ENCODE measurements around the gene MBD4. TPM values are rescaled to one million over a fixed set of nuclear protein-coding genes. Genes with fewer than 3 reads are reported as not detected.

The MBD4 gene
- total and polyA plus RNA-seq, 7 experiments from 2014 or later = 37.9 to 56.6 (median 46.9) TPM

- no peaks in the 10 kb centered on the region for H3K27me3 Mint-ChIP-seq
- ATAC-seq = no peak
- Histone ChIP-seq H3K36me3 (ENCODE audit: control insufficient read depth in 2 of 3, insufficient read depth in 3 of 3, low read length in 3 of 3) (peaks cover 0 to 9% (median 7%) of the 10 kb centered on the region in 3 experiments), H3K27ac (ENCODE audit: low read depth, low read length) (no peak overlapping the region), H3K4me3 (ENCODE audit: low read length) (no peak overlapping the region), H3K27me3 (ENCODE audit: control insufficient read depth in 2 of 2, insufficient read depth in 2 of 2, low read length in 2 of 2) (no peaks in the 10 kb centered on the region), H3K4me1 (ENCODE audit: control insufficient read depth in 2 of 2, insufficient read depth in 2 of 2, low read length in 2 of 2) (peaks cover 0 to under 1% of the 10 kb centered on the region in 2 donors), H3K9me3 (ENCODE audit: control insufficient read depth in 2 of 3, low read length in 3 of 3) (no peaks in the 10 kb centered on the region)
- H3K36me3 Mint-ChIP-seq = peaks cover 0 to 32% (median 16%) of the 10 kb centered on the region in 5 donors
- DNase-seq = no peak
- peaks cover 1 to 12% (median 2%) of the 10 kb centered on the region in 7 donors for H3K4me1 Mint-ChIP-seq
- no peak overlapping the region for H3K4me3 Mint-ChIP-seq
- ChIA-PET CTCF (no interaction called here), POLR2A (no interaction called here)
- H3K9me3 Mint-ChIP-seq = no peaks in the 10 kb centered on the region
- no peak overlapping the region for H3K27ac Mint-ChIP-seq
- intact Hi-C loops (cut with micrococcal nuclease) = no loop called here
These were observed 36.8 kb upstream of the MBD4 start for GRCh38 chr3:129476586-129476985.

GRCh38 chr3:129475863-129476262 is 36.1 kb upstream of the MBD4 start:
- peaks cover 0 to 9% (median 7%) of the 10 kb centered on the region in 3 experiments for H3K36me3 ChIP-seq (ENCODE audit: control insufficient read depth in 2 of 3, insufficient read depth in 3 of 3, low read length in 3 of 3)
- no peaks in the 10 kb centered on the region for H3K9me3 ChIP-seq (ENCODE audit: control insufficient read depth in 2 of 3, low read length in 3 of 3)
- CTCF ChIA-PET = interaction anchor here (1.2 to 1.5 kb wide), 2 partner anchors 10 to 14 kb away, joined by 3 to 5 read pairs; no protein-coding TSS in a partner anchor
- POLR2A ChIA-PET = interaction anchor here (0.6 kb wide), 1 partner anchor 194 kb away, joined by 7 read pairs; no protein-coding TSS in a partner anchor
- Mint-ChIP-seq H3K4me3 (no peak overlapping the region), H3K27ac (no peak overlapping the region), H3K36me3 (peaks cover 0 to 38% (median 16%) of the 10 kb centered on the region in 5 donors), H3K27me3 (no peaks in the 10 kb centered on the region), H3K9me3 (no peaks in the 10 kb centered on the region), H3K4me1 (peaks cover 0 to 5% (median 2%) of the 10 kb centered on the region in 7 donors)
- no peaks in the 10 kb centered on the region for H3K4me1 ChIP-seq (ENCODE audit: control insufficient read depth in 2 of 2, insufficient read depth in 2 of 2, low read length in 2 of 2)
- H3K27ac ChIP-seq (ENCODE audit: low read depth, low read length) = no peak overlapping the region
- H3K27me3 ChIP-seq (ENCODE audit: control insufficient read depth in 2 of 2, insufficient read depth in 2 of 2, low read length in 2 of 2) = no peaks in the 10 kb centered on the region
- intact Hi-C loops (cut with micrococcal nuclease) = no loop called here
- ATAC-seq = no peak
- no peak for DNase-seq
- no peak overlapping the region for H3K4me3 ChIP-seq (ENCODE audit: low read length)

DNA sequence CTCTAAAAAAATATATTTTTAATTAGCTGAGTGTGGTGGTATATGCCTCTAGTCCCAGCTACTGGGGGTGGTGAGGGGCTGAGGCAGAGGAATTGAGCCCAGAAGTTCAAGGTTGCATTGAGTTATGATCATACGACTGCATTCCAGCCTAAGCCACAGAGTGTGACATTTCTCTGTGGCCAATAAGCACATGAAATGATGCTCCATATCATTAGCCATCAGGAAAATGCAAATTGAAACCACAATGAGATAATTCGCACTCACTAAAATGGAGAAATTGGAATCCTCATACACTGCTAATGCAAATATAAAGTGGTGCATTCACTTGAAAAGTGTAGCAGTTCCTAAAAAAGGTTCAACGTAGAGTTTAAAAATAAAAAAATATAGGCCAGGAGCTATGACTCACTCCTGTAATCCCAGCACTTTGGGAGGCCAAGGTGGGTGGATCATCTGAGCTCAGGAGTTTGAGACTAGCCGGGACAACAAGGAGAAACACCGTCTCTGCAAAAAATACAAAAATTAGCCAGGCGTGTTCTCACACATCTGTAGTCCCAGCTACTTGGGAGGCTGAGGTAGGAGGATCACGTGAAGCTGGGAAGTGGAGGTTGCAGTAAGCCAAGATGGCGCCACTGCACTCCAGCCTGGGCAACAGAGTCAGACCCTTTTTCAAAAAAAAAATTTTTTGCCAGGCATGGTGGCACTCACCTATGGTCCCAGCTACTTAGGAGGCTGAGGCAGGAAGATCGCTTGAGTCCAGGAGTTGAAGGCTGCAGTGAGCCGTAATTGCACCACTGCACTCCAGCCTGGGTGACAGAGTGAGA is 35.4 kb upstream of the MBD4 start:
- POLR2A ChIA-PET = interaction anchor here (0.6 kb wide), 1 partner anchor 193 kb away, joined by 7 read pairs; no protein-coding TSS in a partner anchor
- Histone ChIP-seq H3K27ac (ENCODE audit: low read depth, low read length) (no peak overlapping the region), H3K4me3 (ENCODE audit: low read length) (no peak overlapping the region), H3K27me3 (ENCODE audit: control insufficient read depth in 2 of 2, insufficient read depth in 2 of 2, low read length in 2 of 2) (no peaks in the 10 kb centered on the region), H3K9me3 (ENCODE audit: control insufficient read depth in 2 of 3, low read length in 3 of 3) (no peaks in the 10 kb centered on the region), H3K36me3 (ENCODE audit: control insufficient read depth in 2 of 3, insufficient read depth in 3 of 3, low read length in 3 of 3) (peaks cover 0 to 9% (median 7%) of the 10 kb centered on the region in 3 experiments), H3K4me1 (ENCODE audit: control insufficient read depth in 2 of 2, insufficient read depth in 2 of 2, low read length in 2 of 2) (no peaks in the 10 kb centered on the region)
- Mint-ChIP-seq H3K4me1 (peaks cover 0 to 4% (median under 1%) of the 10 kb centered on the region in 7 donors), H3K9me3 (no peaks in the 10 kb centered on the region), H3K27me3 (no peaks in the 10 kb centered on the region), H3K27ac (no peak overlapping the region), H3K36me3 (peaks cover 0 to 41% (median 16%) of the 10 kb centered on the region in 5 donors), H3K4me3 (no peak overlapping the region)
- intact Hi-C loops (cut with micrococcal nuclease) = no loop called here
- DNase-seq = no peak
- CTCF ChIA-PET = interaction anchor here (1.2 to 1.5 kb wide), 2 partner anchors 11 to 15 kb away, joined by 3 to 5 read pairs; no protein-coding TSS in a partner anchor
- no peak for ATAC-seq

DNA sequence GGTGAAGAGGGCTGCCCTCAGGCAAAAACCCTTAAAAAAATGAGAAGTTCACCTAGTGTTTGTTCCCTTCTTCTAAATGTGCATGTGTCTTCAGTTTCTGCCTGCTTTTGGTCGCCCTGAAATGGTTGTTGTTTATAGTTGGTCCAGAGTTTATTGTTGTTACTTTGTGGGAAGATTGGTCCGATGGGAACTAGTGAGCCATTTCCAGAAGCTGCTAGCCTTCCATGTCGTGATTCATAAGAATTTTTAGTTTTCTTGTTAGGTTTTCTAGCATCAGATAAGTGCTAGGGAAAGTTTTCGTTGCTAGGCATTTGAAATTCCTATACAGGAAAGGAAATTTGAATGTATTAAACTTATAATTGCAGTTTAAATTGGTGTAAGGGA is 34.0 kb upstream of the MBD4 start:
- no peaks in the 10 kb centered on the region for H3K9me3 Mint-ChIP-seq
- DNase-seq (no peak), ATAC-seq (no peak)
- Histone ChIP-seq H3K27ac (ENCODE audit: low read depth, low read length) (no peak overlapping the region), H3K27me3 (ENCODE audit: control insufficient read depth in 2 of 2, insufficient read depth in 2 of 2, low read length in 2 of 2) (no peaks in the 10 kb centered on the region), H3K9me3 (ENCODE audit: control insufficient read depth in 2 of 3, low read length in 3 of 3) (no peaks in the 10 kb centered on the region), H3K4me3 (ENCODE audit: low read length) (no peak overlapping the region), H3K36me3 (ENCODE audit: control insufficient read depth in 2 of 3, insufficient read depth in 3 of 3, low read length in 3 of 3) (peaks cover 0 to 9% (median 6%) of the 10 kb centered on the region in 3 experiments), H3K4me1 (ENCODE audit: control insufficient read depth in 2 of 2, insufficient read depth in 2 of 2, low read length in 2 of 2) (no peaks in the 10 kb centered on the region)
- peaks cover 0 to 16% (median 8%) of the 10 kb centered on the region in 7 donors for H3K4me1 Mint-ChIP-seq
- H3K36me3 Mint-ChIP-seq = peaks cover 4 to 45% (median 22%) of the 10 kb centered on the region in 5 donors
- no peak overlapping the region for H3K27ac Mint-ChIP-seq
- no peaks in the 10 kb centered on the region for H3K27me3 Mint-ChIP-seq
- CTCF ChIA-PET = no interaction called here
- intact Hi-C loops (cut with micrococcal nuclease) = no loop called here
- POLR2A ChIA-PET = interaction anchor here (0.6 kb wide), 1 partner anchor 332 kb away, joined by 3 read pairs; no protein-coding TSS in a partner anchor
- no peak overlapping the region for H3K4me3 Mint-ChIP-seq

DNA sequence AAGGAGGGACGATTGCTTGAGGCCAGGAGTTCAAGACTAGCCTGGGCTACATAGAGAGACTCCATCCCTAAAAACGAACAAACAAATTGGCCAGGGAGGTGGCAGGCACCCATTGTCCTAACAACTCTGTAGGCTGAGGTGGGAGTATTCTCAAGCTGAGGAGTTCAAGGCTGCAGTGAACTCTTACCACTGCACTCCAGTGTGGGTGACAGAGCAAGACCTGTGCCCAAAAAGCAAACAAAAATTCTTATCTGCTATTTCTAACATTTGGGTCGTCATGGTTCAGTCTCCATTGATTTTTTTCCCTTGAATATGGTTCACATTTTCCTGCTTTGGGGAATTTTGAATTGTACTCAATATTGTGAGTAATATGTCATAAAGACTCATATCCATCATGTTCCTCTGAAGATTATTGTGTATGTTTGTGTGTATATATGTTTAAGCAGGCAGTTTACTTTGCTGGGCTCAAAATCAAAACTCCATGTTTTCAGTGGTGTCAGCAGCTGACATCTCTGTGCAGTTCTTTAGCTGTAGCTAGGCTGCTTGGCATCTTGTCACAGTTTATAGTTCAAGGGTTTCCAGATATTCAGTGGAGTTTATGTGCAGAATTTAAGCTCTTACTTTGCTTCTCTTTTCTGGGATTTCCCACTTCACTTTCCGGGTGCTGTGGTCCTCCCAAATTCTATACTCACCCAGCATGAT is 33.5 kb upstream of the MBD4 start:
- Histone ChIP-seq H3K36me3 (ENCODE audit: control insufficient read depth in 2 of 3, insufficient read depth in 3 of 3, low read length in 3 of 3) (peaks cover 0 to 9% (median 4%) of the 10 kb centered on the region in 3 experiments), H3K4me3 (ENCODE audit: low read length) (no peak overlapping the region), H3K27me3 (ENCODE audit: control insufficient read depth in 2 of 2, insufficient read depth in 2 of 2, low read length in 2 of 2) (no peaks in the 10 kb centered on the region), H3K27ac (ENCODE audit: low read depth, low read length) (no peak overlapping the region), H3K4me1 (ENCODE audit: control insufficient read depth in 2 of 2, insufficient read depth in 2 of 2, low read length in 2 of 2) (no peaks in the 10 kb centered on the region), H3K9me3 (ENCODE audit: control insufficient read depth in 2 of 3, low read length in 3 of 3) (no peaks in the 10 kb centered on the region)
- POLR2A ChIA-PET = interaction anchor here (0.6 kb wide), 1 partner anchor 333 kb away, joined by 3 read pairs; no protein-coding TSS in a partner anchor
- Mint-ChIP-seq H3K9me3 (no peaks in the 10 kb centered on the region), H3K4me3 (no peak overlapping the region), H3K27ac (no peak overlapping the region), H3K4me1 (peaks cover 0 to 17% (median 8%) of the 10 kb centered on the region in 7 donors), H3K36me3 (peaks cover 4 to 45% (median 22%) of the 10 kb centered on the region in 5 donors), H3K27me3 (no peaks in the 10 kb centered on the region)
- CTCF ChIA-PET = no interaction called here
- intact Hi-C loops (cut with micrococcal nuclease) = no loop called here
- no peak for ATAC-seq
- no peak for DNase-seq

DNA sequence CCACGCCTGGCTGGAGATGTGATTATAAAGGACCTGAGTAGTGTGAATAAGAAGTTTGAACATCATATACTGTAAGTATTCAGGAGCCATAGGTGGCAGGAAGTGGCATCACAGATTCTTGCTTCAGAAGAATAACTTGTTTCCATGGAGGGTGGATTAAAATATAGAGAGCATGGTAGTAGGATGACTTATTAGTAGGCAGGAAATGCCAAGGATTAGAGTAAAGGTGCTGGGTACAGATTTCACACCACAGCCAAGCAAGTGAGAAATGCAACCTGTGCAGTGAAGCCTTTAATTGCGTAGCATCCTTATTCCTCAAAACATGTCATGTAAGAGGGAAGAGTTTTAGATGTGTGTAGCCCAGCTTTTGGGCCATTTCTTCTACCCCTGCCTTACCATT is 31.1 kb upstream of the MBD4 start:
- no peak overlapping the region for H3K27ac ChIP-seq (ENCODE audit: low read depth, low read length)
- H3K4me3 Mint-ChIP-seq = no peak overlapping the region
- intact Hi-C loops (cut with micrococcal nuclease) = no loop called here
- H3K36me3 Mint-ChIP-seq = peaks cover 0 to 35% (median 14%) of the 10 kb centered on the region in 5 donors
- H3K4me1 ChIP-seq (ENCODE audit: control insufficient read depth in 2 of 2, insufficient read depth in 2 of 2, low read length in 2 of 2) = no peaks in the 10 kb centered on the region
- no peak overlapping the region for H3K4me3 ChIP-seq (ENCODE audit: low read length)
- no peaks in the 10 kb centered on the region for H3K27me3 Mint-ChIP-seq
- no peak for DNase-seq
- peak overlapping the region in 1 of 9 donors; percentile 36 for H3K27ac Mint-ChIP-seq
- no peaks in the 10 kb centered on the region for H3K9me3 Mint-ChIP-seq
- no peaks in the 10 kb centered on the region for H3K9me3 ChIP-seq (ENCODE audit: control insufficient read depth in 2 of 3, low read length in 3 of 3)
- H3K36me3 ChIP-seq (ENCODE audit: control insufficient read depth in 2 of 3, insufficient read depth in 3 of 3, low read length in 3 of 3) = no peaks in the 10 kb centered on the region
- H3K4me1 Mint-ChIP-seq = peaks cover 2 to 17% (median 8%) of the 10 kb centered on the region in 7 donors
- POLR2A ChIA-PET = interaction anchor here (1.1 kb wide), 1 partner anchor 9 kb away, joined by 3 read pairs; no protein-coding TSS in a partner anchor
- ATAC-seq = no peak
- CTCF ChIA-PET = interaction anchor here (1.2 kb wide), 1 partner anchor 16 kb away, joined by 3 read pairs; no protein-coding TSS in a partner anchor
- no peaks in the 10 kb centered on the region for H3K27me3 ChIP-seq (ENCODE audit: control insufficient read depth in 2 of 2, insufficient read depth in 2 of 2, low read length in 2 of 2)

All from naive thymus-derived CD4-positive, alpha-beta T cell (primary cell).